Stomach (tissue), 9 donors: Measurements from ENCODE around the gene TENM3. TPM values are rescaled to one million over a fixed set of nuclear protein-coding genes. Genes with fewer than 3 reads are reported as not detected.

ENCODE experiments used
- DNase-seq, 2 donors: peaks; one replicate each; pipeline versions ENCODE4 v3.0.0 to v3.0.0-alpha.2; 2013 to 2019
- H3K27ac ChIP-seq, 5 donors: fragments of 200-600 bp in 4 of 5; sonication (generic) in 4 of 5; one replicate each; pipeline ENCODE4 v1.5.1; 2013 to 2019; ENCODE audit warnings: mild to moderate bottlenecking in 1 of 5, moderate library complexity in 1 of 5
- H3K27me3 ChIP-seq, 3 donors: fragments of 200-600 bp; sonication (generic); one replicate each; pipeline ENCODE4 v1.5.1; 2017 to 2019; ENCODE audit warnings: mixed run types in 1 of 3
- H3K36me3 ChIP-seq, 4 donors: fragments of 200-600 bp; sonication (generic); 1 replicate in 3 of 4; 2 replicates in 1 of 4; pipeline ENCODE4 v1.5.1; 2016 to 2019
- H3K4me1 ChIP-seq, 4 donors: fragments of 200-600 bp; sonication (generic); one replicate each; pipeline ENCODE4 v1.5.1; 2016 to 2019
- H3K4me3 ChIP-seq, 4 donors: fragments of 200-600 bp; sonication (generic) in 3 of 4; one replicate each; pipeline ENCODE4 v1.5.1; 2016 to 2019; ENCODE audit warnings: mild to moderate bottlenecking in 1 of 4
- H3K9me3 ChIP-seq, 4 donors: fragments of 200-600 bp; sonication (generic); one replicate each; pipeline ENCODE4 v1.5.1; 2016 to 2019
- CTCF ChIP-seq, 7 experiments: fragments of 450-650 bp in 4 of 7; fragments of 200-600 bp in 3 of 7; sonication (generic) in 3 of 7; IDR thresholded peaks; one replicate each; pipeline ENCODE4 v1.5.1; 2016 to 2019; ENCODE audit warnings: antibody characterized with exemption in 7 of 7, control low read depth in 2 of 7, mild to moderate bottlenecking in 1 of 7
- EP300 ChIP-seq: sonication (generic); formaldehyde crosslinking; IDR thresholded peaks from one replicate; pipeline ENCODE4 v1.6.1; 2017; ENCODE audit warnings: antibody characterized with exemption
- POLR2A ChIP-seq, 4 donors: fragments of 450-650 bp; IDR thresholded peaks; one replicate each; pipeline ENCODE4 v1.6.1; 2016; ENCODE audit warnings: antibody characterized with exemption in 4 of 4, control low read depth in 2 of 4, mild to moderate bottlenecking in 1 of 4, moderate library complexity in 1 of 4
- POLR2AphosphoS5 ChIP-seq, 3 donors: sonication (generic); formaldehyde crosslinking; IDR thresholded peaks; one replicate each; pipeline ENCODE4 v1.6.1; 2016; ENCODE audit warnings: antibody characterized with exemption in 3 of 3
- WGBS, 5 donors: extraction: QIAGEN DNeasy Blood & Tissue Kit in 3 of 5; methylation state at CpG; one replicate each; pipeline versions ENCODE4 v1.1.5 to v1.1.7; 2013 to 2018; 5-methylcytosine and 5-hydroxymethylcytosine counted together
- intact Hi-C: fragments of 100-400 bp; cut with DNase I; formaldehyde crosslinking; loops from one replicate; pipeline ENCODE4 v1.15.1; 2023; ENCODE audit warnings: low total_unique reads
- polyA plus RNA-seq, 3 donors: library from polyadenylated mRNA; stranded (reverse); fragments of 200-250 nt; gene quantifications; one replicate each; pipeline ENCODE4 v1.2.3, GENCODE V29; 2013
- total RNA-seq, 5 donors: library from RNA; depleted of rRNA; stranded (reverse); fragments of >200 nt; gene quantifications; one replicate each; pipeline versions ENCODE4 v1.1.0 to v1.2.3, GENCODE V29; 2014 to 2016
- donor health status: healthy with polysubstance abuse.
- donor health status: Bipolar disorder and iron deficiency.
- donor health status: healthy.

TENM3 gene
- total and polyA plus RNA-seq, 8 donors, result under 0.01 to 8.3 (median 0.44) TPM

DNA sequence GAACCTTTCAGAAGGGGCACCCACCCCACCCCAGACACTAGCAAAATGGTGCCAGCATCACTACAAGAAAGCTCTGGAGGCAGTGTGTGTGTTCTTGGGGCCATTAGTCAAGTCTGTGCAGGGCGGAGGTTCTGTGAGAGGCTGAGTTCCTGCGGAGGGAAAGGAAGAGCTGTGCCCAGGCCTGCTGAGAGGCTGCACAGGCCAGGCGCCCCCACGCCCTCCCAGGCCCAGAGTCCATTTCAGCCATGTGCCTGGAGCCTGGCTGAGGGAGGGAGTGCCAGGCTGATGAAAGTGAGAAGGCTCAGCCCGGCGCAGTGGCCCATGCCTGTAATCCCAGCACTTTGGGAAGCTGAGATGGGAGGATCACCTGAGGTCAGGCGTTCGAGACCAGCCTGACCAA, 584.0 kb downstream of the TENM3 start:
- intact Hi-C loops, result no loop called here
- TF ChIP-seq POLR2AphosphoS5 (IDR thresholded peaks at IDR 0.05) (no peak), POLR2A (IDR thresholded peaks at IDR 0.05) (no peak), EP300 (no peak), CTCF (IDR thresholded peaks at IDR 0.05) (no peak)
- Histone ChIP-seq H3K4me1 (no peaks in the 10 kb centered on the region), H3K27me3 (no peaks in the 10 kb centered on the region), H3K27ac (no peak overlapping the region), H3K36me3 (no peaks in the 10 kb centered on the region), H3K4me3 (no peak overlapping the region), H3K9me3 (no peaks in the 10 kb centered on the region)
- DNase-seq, result no peak
- 90 to 98% (median 95%) methylated on average over 6 to 8 of the region's 8 CpGs for WGBS, 5 donors

DNA sequence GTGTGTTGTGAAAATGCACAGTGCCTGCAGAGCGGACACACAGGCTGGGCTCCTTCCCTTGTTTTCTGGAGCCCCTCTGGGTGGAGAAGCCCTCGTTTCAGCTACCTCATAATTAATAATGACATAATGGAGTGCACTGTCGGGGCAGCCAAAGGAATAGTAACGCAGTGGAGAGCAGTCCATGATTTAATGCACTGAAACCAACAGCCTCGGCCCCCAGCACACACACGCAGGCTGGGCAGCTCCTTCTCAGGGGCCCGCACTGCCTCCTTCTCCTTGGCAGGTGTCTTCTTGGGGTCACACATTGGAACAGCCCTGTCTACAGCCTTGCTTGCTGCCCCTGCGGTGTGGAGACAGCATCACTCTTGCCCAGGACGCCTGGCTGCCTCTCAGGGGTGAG, 584.8 kb downstream of the TENM3 start:
- TF ChIP-seq CTCF (IDR thresholded peaks at IDR 0.05) (no peak), POLR2A (IDR thresholded peaks at IDR 0.05) (no peak), EP300 (no peak), POLR2AphosphoS5 (IDR thresholded peaks at IDR 0.05) (no peak)
- DNase-seq, result no peak
- 81 to 95% (median 89%) methylated on average over 8 to 9 of the region's 9 CpGs for WGBS, 5 donors
- intact Hi-C loops, result no loop called here
- Histone ChIP-seq H3K36me3 (no peaks in the 10 kb centered on the region), H3K27ac (no peak overlapping the region), H3K27me3 (no peaks in the 10 kb centered on the region), H3K9me3 (no peaks in the 10 kb centered on the region), H3K4me3 (no peak overlapping the region), H3K4me1 (no peaks in the 10 kb centered on the region)

- Histone ChIP-seq H3K27me3 (no peaks in the 10 kb centered on the region), H3K27ac (no peak overlapping the region), H3K36me3 (no peaks in the 10 kb centered on the region), H3K9me3 (no peaks in the 10 kb centered on the region), H3K4me3 (no peak overlapping the region), H3K4me1 (no peaks in the 10 kb centered on the region)
- WGBS, 5 donors, result 71 to 80% (median 79%) methylated on average over 17 of the region's 17 CpGs
- TF ChIP-seq POLR2A (IDR thresholded peaks at IDR 0.05) (no peak), EP300 (no peak), CTCF (IDR thresholded peaks at IDR 0.05) (no peak), POLR2AphosphoS5 (IDR thresholded peaks at IDR 0.05) (no peak)
- no peak for DNase-seq
- intact Hi-C loops, result no loop called here
Measured at GRCh38 chr4:182828360-182829025, 585.3 kb downstream of the TENM3 start.

GRCh38 chr4:182829196-182829595, 586.0 kb downstream of the TENM3 start:
- Histone ChIP-seq H3K4me3 (no peak overlapping the region), H3K27ac (no peak overlapping the region), H3K4me1 (no peaks in the 10 kb centered on the region), H3K9me3 (no peaks in the 10 kb centered on the region), H3K36me3 (no peaks in the 10 kb centered on the region), H3K27me3 (no peaks in the 10 kb centered on the region)
- 85 to 94% (median 91%) methylated on average over 9 of the region's 9 CpGs for WGBS, 5 donors
- no peak for TF ChIP-seq POLR2A (IDR thresholded peaks at IDR 0.05)
- intact Hi-C loops, result no loop called here
- no peak for DNase-seq

- H3K36me3 ChIP-seq, result no peaks in the 10 kb centered on the region
- WGBS, 5 donors, result 62 to 88% (median 77%) methylated on average over 3 of the region's 3 CpGs
- H3K27me3 ChIP-seq, result peaks cover 0 to 3% (median 0%) of the 10 kb centered on the region in 3 donors
- no peaks in the 10 kb centered on the region for H3K4me1 ChIP-seq
- intact Hi-C loops, result no loop called here
- TF ChIP-seq EP300 (no peak), POLR2AphosphoS5 (IDR thresholded peaks at IDR 0.05) (no peak), CTCF (IDR thresholded peaks at IDR 0.05) (no peak), POLR2A (IDR thresholded peaks at IDR 0.05) (no peak)
- no peaks in the 10 kb centered on the region for H3K9me3 ChIP-seq
- no peak overlapping the region for H3K27ac ChIP-seq
- H3K4me3 ChIP-seq, result no peak overlapping the region
- DNase-seq, result no peak
Measured at GRCh38 chr4:182831376-182831775, 588.2 kb downstream of the TENM3 start.
